Astrocyte of the cerebellum (primary cell): ENCODE measurements around the gene SMYD3.

ENCODE experiments used
- DNase-seq: peaks from one replicate; pipeline ENCODE4 v3.0.0-alpha.2; 2011; ENCODE audit warnings: low read depth
- H3K4me3 ChIP-seq: 2 replicates; pipeline ENCODE4 v1.5.1; 2011; ENCODE audit warnings: mild to moderate bottlenecking, low read depth, low read length, moderate library complexity
- in situ Hi-C: cut with HindIII; loops from 2 replicates; pipeline ENCODE4 v1.10.0; 2017; ENCODE audit warnings: low sequenced_read_pairs
- TF ChIP-seq, protein P1 (sequence below): IDR thresholded peaks from 2 replicates; pipeline ENCODE4 v1.5.1; 2012; ENCODE audit warnings: low read length, low read depth, moderate library complexity, mild to moderate bottlenecking; ENCODE audit errors: missing control alignments

Gene SMYD3

DNA sequence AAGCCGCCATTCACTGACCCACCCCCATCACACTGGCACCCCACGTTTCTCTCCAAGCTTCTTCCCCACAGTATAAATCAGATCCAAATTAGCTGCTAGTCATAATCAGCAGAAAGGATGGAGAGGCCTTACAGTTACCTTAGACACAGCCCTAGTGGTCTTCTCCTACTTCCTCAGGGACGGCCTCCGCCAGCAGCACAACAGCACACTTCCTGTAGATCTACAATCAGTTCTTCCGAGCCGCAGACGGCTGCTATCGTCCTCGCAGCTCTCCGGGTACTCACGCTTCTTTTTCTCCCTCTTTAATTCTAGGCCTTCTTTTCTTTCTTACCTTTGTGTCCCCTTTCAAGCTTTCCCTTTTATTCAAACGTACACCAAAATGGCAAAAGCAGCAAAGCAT, 313.5 kb downstream of the SMYD3 start:
- no peak for DNase-seq
- TF ChIP-seq, protein P1, sequence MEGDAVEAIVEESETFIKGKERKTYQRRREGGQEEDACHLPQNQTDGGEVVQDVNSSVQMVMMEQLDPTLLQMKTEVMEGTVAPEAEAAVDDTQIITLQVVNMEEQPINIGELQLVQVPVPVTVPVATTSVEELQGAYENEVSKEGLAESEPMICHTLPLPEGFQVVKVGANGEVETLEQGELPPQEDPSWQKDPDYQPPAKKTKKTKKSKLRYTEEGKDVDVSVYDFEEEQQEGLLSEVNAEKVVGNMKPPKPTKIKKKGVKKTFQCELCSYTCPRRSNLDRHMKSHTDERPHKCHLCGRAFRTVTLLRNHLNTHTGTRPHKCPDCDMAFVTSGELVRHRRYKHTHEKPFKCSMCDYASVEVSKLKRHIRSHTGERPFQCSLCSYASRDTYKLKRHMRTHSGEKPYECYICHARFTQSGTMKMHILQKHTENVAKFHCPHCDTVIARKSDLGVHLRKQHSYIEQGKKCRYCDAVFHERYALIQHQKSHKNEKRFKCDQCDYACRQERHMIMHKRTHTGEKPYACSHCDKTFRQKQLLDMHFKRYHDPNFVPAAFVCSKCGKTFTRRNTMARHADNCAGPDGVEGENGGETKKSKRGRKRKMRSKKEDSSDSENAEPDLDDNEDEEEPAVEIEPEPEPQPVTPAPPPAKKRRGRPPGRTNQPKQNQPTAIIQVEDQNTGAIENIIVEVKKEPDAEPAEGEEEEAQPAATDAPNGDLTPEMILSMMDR = no peak
- H3K4me3 ChIP-seq = no peak overlapping the region
- in situ Hi-C loops = no loop called here

DNA sequence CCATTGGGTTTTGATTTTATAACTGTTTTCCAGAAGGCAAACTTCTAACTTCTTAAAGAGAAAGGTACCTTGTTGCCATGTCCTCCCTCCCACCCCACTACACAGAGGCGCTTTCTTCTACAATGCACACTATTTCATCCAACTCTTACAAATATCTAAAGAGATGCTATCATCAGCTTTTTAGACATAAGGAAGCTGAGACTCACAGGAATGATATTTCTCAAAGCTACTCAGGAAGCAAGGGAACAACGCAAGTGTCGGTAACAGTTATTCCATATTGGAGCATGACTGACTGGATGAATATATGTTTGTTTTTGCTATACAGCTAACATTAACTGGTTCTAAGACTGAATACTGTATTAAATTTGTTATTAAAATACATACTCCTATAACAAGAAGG, 318.0 kb downstream of the SMYD3 start:
- DNase-seq = no peak
- in situ Hi-C loops = no loop called here

DNA sequence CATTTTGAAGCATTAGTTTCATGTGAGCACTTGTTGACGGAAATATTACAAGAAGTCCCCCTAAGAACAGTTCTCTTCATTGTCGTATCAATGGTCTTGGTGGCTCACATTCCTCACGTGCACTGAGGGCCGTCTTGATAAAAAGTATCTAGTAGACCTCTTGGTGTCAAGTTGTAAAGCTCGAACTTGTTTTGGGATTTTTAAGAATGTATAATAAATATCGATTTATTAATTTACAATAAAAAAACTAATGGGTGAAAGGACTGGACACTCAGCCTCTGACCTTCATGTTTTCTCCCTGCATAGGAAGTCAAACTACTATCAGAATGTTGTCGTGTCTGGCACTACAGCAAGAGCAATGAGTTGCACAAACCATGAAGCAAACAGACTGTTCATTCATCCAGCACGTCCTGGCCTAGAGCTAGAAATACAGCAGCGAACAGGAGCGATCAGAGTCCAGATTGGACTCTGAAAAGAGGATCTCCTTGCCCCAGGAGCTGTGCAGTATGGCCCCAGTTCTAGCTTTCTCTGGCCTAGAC, 319.2 kb downstream of the SMYD3 start:
- in situ Hi-C loops = no loop called here

More for the DNA sequence above, 318.0 kb downstream of the SMYD3 start:
- TF ChIP-seq, protein P1 = no peak
- H3K4me3 ChIP-seq = no peak overlapping the region

DNA sequence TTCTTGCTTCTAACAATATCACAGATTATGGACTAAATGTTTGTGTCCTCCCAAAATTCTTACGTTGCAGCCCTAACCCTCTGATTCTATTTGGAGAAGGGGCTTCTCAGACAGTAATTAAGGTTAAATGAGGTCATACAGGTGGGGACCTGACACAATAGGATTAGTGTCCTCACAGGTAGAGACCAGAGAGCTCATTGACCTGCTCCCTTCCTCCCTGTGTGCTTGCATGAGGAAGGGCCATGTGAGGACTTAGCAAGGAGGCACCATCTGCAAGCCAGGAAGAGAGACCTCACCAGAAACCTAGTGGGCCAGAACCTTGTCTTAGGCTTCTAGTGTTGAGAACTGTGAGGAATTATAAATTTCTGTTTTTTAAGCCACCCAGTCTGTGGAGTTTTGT, 322.6 kb downstream of the SMYD3 start:
- DNase-seq = no peak
- in situ Hi-C loops = no loop called here
- TF ChIP-seq, protein P1 = no peak
- H3K4me3 ChIP-seq = no peak overlapping the region

More for the DNA sequence above, 319.2 kb downstream of the SMYD3 start:
- TF ChIP-seq, protein P1 = no peak
- no peak for DNase-seq
- no peak overlapping the region for H3K4me3 ChIP-seq

DNA sequence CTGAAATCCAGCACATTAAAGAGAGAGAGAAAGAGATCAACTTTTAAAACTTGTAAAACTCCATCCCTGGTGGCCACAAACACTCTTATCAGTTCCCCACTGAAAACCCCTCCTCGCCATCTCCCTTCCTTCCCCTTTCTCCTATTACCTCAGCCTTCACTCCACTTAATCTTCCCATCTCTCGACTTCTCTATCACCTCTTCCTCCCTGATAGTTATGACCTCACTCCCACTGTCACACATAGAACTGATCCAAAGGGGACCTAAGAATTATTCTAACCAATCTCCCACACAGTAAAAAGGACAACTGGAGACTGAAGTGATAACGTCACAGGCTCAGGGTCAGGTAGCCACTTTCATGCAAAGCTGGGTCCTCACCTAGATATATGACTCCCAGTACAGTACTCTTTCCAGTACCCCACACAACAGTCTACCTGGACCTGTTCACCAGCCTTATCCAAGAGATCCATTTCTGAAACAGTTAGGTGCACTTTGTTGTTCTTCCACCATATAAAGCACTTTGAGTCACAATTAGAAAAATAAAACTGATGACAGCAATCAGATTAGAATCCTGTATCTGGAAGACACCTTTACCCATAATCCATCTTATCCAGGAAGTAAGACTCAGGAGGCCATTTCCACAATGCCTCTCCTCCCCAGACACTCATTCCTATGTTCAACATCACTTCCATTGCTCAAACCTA, 324.8 kb downstream of the SMYD3 start:
- no peak for DNase-seq
- TF ChIP-seq, protein P1 = no peak
- in situ Hi-C loops = no loop called here
- no peak overlapping the region for H3K4me3 ChIP-seq

DNA sequence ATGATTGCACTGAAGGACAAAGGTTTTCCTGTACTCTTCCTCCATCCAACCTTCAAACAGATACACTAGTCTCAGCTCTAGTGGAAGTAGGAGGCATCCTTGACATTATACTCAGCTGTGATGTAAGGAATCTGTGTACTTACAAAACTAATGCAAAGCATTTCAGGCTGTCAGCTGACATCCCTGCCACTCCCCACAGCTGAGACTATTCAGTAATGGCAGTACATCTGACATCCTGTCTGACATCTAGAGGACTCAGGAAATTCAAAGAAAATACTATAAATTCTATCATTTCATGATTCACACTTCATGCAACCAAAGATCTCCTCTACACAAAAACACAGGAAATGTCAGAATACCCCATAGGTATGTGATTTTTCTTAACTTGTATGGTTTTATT, 325.8 kb downstream of the SMYD3 start:
- in situ Hi-C loops = no loop called here
- no peak for DNase-seq
- TF ChIP-seq, protein P1 = no peak
- H3K4me3 ChIP-seq = no peak overlapping the region
